Esophagus (tissue), 2 donors: ENCODE measurements around the gene MED27. TPM values are rescaled to one million over a fixed set of nuclear protein-coding genes. Genes with fewer than 3 reads are reported as not detected.

ENCODE experiments used
- H3K27ac ChIP-seq, 2 donors: one replicate each; pipeline ENCODE4 v1.5.1; 2013; ENCODE audit warnings: low read depth in 2 of 2, mild to moderate bottlenecking in 2 of 2, inconsistent platforms in 1 of 2, low read length in 1 of 2, moderate library complexity in 1 of 2
- H3K27me3 ChIP-seq, 2 donors: one replicate each; pipeline ENCODE4 v1.6.1; 2013; ENCODE audit warnings: low read length in 2 of 2, control low read depth in 1 of 2, mild to moderate bottlenecking in 1 of 2; ENCODE audit not compliant: insufficient read depth in 2 of 2, control insufficient read depth in 1 of 2
- H3K36me3 ChIP-seq, 2 donors: one replicate each; pipeline ENCODE4 v1.6.1; 2013; ENCODE audit warnings: low read length in 1 of 2; ENCODE audit not compliant: control insufficient read depth in 2 of 2, insufficient read depth in 2 of 2
- H3K4me1 ChIP-seq, 2 donors: one replicate each; pipeline ENCODE4 v1.6.1; 2013; ENCODE audit warnings: low read length in 1 of 2; ENCODE audit not compliant: control insufficient read depth in 2 of 2, insufficient read depth in 2 of 2
- H3K4me3 ChIP-seq, 2 donors: one replicate each; pipeline ENCODE4 v1.5.1; 2013; ENCODE audit warnings: low read length in 2 of 2, mild to moderate bottlenecking in 2 of 2, low read depth in 1 of 2, moderate library complexity in 1 of 2
- H3K9me3 ChIP-seq, 2 donors: one replicate each; pipeline ENCODE4 v1.6.1; 2013; ENCODE audit warnings: mild to moderate bottlenecking in 2 of 2, low read depth in 1 of 2, low read length in 1 of 2, moderate library complexity in 1 of 2; ENCODE audit not compliant: control insufficient read depth in 2 of 2, insufficient read depth in 1 of 2
- WGBS, 2 donors: extraction: QIAGEN DNeasy Blood & Tissue Kit; methylation state at CpG; one replicate each; pipeline ENCODE4 v1.1.7; 2013; 5-methylcytosine and 5-hydroxymethylcytosine counted together
- polyA plus RNA-seq, 2 donors: library from polyadenylated mRNA; stranded (reverse); fragments of 200-250 nt; gene quantifications; one replicate each; pipeline ENCODE4 v1.2.3, GENCODE V29; 2013
- donor health status: healthy with polysubstance abuse.
- donor health status: Bipolar disorder and iron deficiency.

MED27 gene
- polyA plus RNA-seq, 2 donors, result 6.1 to 19.2 TPM

DNA sequence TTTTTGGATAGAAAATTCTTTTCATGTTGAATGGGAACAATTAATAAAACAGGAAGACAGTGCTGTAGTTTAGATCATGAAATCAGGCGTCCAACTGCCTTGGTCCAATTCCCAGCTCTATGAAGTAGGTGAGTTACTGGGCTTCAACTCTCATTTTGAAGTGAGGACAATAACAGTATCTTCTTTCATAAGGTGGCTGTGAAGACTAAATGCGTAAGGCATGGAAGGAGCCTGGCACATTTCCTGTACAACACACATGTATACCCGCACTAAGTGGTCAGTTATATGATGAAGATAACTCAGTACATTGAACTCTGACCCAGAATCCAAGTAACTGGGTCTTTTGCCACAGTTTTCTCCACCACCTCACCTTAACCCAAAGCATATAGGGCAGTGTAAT is 120.6 kb downstream of the MED27 start:
- H3K4me3 ChIP-seq, result no peak overlapping the region
- H3K36me3 ChIP-seq, result no peaks in the 10 kb centered on the region
- 92 to 97% methylated on average over 3 of the region's 3 CpGs for WGBS, 2 donors

DNA sequence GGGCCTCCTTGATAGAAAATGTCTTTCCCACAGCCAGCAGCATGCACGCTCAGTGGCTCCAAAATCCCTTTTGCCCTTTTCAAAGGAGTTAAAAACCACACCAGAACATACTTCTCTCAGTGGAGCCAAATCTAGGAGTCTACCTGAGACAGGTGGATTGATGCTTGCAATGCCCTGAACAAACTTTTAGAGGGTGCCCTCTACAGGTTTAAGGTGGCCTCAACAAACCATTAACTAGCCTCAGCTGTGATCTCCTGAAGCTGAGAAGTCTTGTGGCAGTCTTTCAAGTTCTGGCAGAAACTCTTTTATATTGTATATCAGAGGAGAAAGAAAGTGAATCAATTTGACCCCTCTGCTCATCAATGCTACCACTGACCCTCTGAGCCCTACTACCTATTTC is 125.4 kb downstream of the MED27 start:
- Histone ChIP-seq H3K9me3 (no peaks in the 10 kb centered on the region), H3K4me3 (no peak overlapping the region), H3K27ac (no peak overlapping the region), H3K27me3 (no peaks in the 10 kb centered on the region), H3K36me3 (no peaks in the 10 kb centered on the region), H3K4me1 (no peaks in the 10 kb centered on the region)
- whole genome bisulfite sequencing, 2 donors, result 96 to 100% methylated on average over 1 of the region's 1 CpG

More for the DNA sequence above, 120.6 kb downstream of the MED27 start:
- Histone ChIP-seq H3K4me1 (no peaks in the 10 kb centered on the region), H3K27ac (no peak overlapping the region), H3K27me3 (no peaks in the 10 kb centered on the region), H3K9me3 (no peaks in the 10 kb centered on the region)

DNA sequence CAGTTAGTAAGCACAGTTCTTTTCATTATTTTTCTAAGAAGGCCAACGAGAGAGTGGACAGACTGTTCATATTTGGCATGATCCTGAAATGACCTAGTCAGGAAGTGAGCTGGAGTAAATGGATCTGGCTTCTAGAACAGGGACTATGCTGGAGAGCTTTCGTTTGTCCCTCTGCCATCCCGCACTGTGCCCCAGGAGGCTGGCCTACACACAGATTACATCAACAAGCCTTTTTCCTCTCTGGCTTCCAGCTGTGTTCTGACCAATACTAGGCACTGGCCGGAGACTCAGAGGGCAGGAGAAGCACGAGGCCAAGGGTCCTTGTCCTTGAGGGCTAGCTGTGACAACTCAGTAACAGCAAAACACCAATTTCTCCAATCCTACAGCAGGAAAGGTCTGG is 127.8 kb downstream of the MED27 start:
- Histone ChIP-seq H3K27ac (no peak overlapping the region), H3K27me3 (no peaks in the 10 kb centered on the region), H3K4me3 (no peak overlapping the region), H3K4me1 (no peaks in the 10 kb centered on the region), H3K36me3 (no peaks in the 10 kb centered on the region), H3K9me3 (no peaks in the 10 kb centered on the region)
- 67 to 69% methylated on average over 5 of the region's 5 CpGs for WGBS, 2 donors

DNA sequence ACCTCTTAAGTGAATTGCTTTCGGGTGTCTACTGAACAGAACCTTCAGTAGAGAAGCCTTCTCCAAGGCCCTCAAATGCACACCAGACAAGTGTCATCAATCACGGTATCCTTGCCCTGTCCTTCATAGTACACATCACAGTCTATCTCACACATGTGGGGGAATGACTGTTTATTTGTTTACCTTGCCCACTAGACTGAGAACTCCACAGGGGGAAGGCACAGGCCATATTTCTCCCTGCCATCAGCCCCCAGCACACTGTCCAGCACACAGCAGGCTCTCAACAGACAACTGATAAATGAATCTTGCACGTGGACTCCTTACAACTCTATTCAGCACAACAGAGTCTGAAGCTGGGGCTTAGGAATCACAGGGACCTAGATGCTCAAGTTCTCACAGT is 128.5 kb downstream of the MED27 start:
- 89 to 91% methylated on average over 3 of the region's 3 CpGs for whole genome bisulfite sequencing, 2 donors
- H3K4me1 ChIP-seq, result no peaks in the 10 kb centered on the region

GRCh38 chr9:131950487-131950886 is 129.2 kb downstream of the MED27 start:
- no peak overlapping the region for H3K4me3 ChIP-seq
- no peaks in the 10 kb centered on the region for H3K4me1 ChIP-seq
- no peaks in the 10 kb centered on the region for H3K27me3 ChIP-seq
- no peaks in the 10 kb centered on the region for H3K36me3 ChIP-seq
- 85 to 87% methylated on average over 9 of the region's 9 CpGs for WGBS, 2 donors
- no peaks in the 10 kb centered on the region for H3K9me3 ChIP-seq
- H3K27ac ChIP-seq, result no peak overlapping the region

More for the DNA sequence above, 128.5 kb downstream of the MED27 start:
- H3K27ac ChIP-seq, result no peak overlapping the region
- no peak overlapping the region for H3K4me3 ChIP-seq
- no peaks in the 10 kb centered on the region for H3K9me3 ChIP-seq
- H3K36me3 ChIP-seq, result no peaks in the 10 kb centered on the region
- H3K27me3 ChIP-seq, result no peaks in the 10 kb centered on the region

GRCh38 chr9:131946180-131946579 is 133.5 kb downstream of the MED27 start:
- H3K27me3 ChIP-seq, result no peaks in the 10 kb centered on the region
- H3K36me3 ChIP-seq, result no peaks in the 10 kb centered on the region
- no peak overlapping the region for H3K27ac ChIP-seq
- H3K4me1 ChIP-seq, result peaks cover 0 to 2% of the 10 kb centered on the region in 2 donors
- 91 to 93% methylated on average over 2 of the region's 2 CpGs for WGBS, 2 donors
- H3K9me3 ChIP-seq, result no peaks in the 10 kb centered on the region
- no peak overlapping the region for H3K4me3 ChIP-seq

GRCh38 chr9:131943351-131943841 is 136.3 kb downstream of the MED27 start:
- Histone ChIP-seq H3K4me3 (no peak overlapping the region), H3K9me3 (no peaks in the 10 kb centered on the region)
- 60 to 79% methylated on average over 12 of the region's 12 CpGs for WGBS, 2 donors

GRCh38 chr9:131942146-131942720 is 137.4 kb downstream of the MED27 start:
- Histone ChIP-seq H3K4me1 (peaks cover 0 to 2% of the 10 kb centered on the region in 2 donors), H3K27ac (no peak overlapping the region), H3K4me3 (no peak overlapping the region), H3K36me3 (no peaks in the 10 kb centered on the region), H3K27me3 (no peaks in the 10 kb centered on the region), H3K9me3 (no peaks in the 10 kb centered on the region)
- 86 to 89% methylated on average over 5 of the region's 5 CpGs for WGBS, 2 donors

More at GRCh38 chr9:131943351-131943841, 136.3 kb downstream of the MED27 start:
- Histone ChIP-seq H3K27ac (no peak overlapping the region), H3K27me3 (no peaks in the 10 kb centered on the region), H3K4me1 (peaks cover 0 to 2% of the 10 kb centered on the region in 2 donors), H3K36me3 (no peaks in the 10 kb centered on the region)

GRCh38 chr9:131937451-131937850 is 142.2 kb downstream of the MED27 start:
- H3K4me1 ChIP-seq, result no peaks in the 10 kb centered on the region
- H3K4me3 ChIP-seq, result no peak overlapping the region
- no peaks in the 10 kb centered on the region for H3K9me3 ChIP-seq
- WGBS, 2 donors, result 92 to 96% methylated on average over 2 of the region's 2 CpGs
- H3K27me3 ChIP-seq, result no peaks in the 10 kb centered on the region
- H3K27ac ChIP-seq, result no peak overlapping the region
- no peaks in the 10 kb centered on the region for H3K36me3 ChIP-seq

DNA sequence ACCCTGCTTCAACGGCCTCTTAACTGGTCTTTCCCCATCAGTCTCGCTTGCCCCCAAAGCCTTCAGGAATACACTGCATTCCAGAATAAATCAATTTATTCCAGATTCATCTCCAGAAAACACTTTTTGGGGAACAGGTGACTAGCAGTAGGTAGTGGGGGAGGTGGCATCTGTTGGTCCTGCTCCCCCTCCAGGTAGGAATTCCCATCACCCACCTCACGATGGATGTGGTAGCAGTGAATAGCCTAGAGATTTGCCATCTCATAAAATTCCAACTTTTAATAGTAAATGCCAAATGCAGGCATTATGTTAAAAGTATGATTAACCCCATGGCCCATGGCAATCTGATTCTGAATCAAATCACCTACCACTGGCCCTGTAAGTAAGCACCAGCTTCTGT is 142.7 kb downstream of the MED27 start:
- WGBS, 2 donors, result 92 to 93% methylated on average over 3 of the region's 3 CpGs
- H3K9me3 ChIP-seq, result no peaks in the 10 kb centered on the region

More for the DNA sequence above, 142.7 kb downstream of the MED27 start:
- Histone ChIP-seq H3K27me3 (no peaks in the 10 kb centered on the region), H3K4me3 (no peak overlapping the region), H3K4me1 (no peaks in the 10 kb centered on the region), H3K36me3 (no peaks in the 10 kb centered on the region), H3K27ac (no peak overlapping the region)
